Liver (tissue), 9 donors: ENCODE results near the gene STAG2. TPM values are rescaled to one million over a fixed set of nuclear protein-coding genes. Genes with fewer than 3 reads are reported as not detected.

Experiments used
- DNase-seq: peaks from one replicate; pipeline ENCODE4 v3.0.0-alpha.2; 2017; ENCODE audit warnings: low spot score
- H3K27ac ChIP-seq, 2 donors: one replicate each; pipeline ENCODE4 v1.7.0; 2013; ENCODE audit warnings: inconsistent platforms in 2 of 2, low read length in 2 of 2, control low read depth in 1 of 2, low read depth in 1 of 2, mild to moderate bottlenecking in 1 of 2
- H3K27me3 ChIP-seq, 4 donors: one replicate each; pipeline versions ENCODE4 v1.6.1 to v1.7.0; 2013; ENCODE audit warnings: low read length in 3 of 4, inconsistent platforms in 1 of 4, mild to moderate bottlenecking in 1 of 4, moderate library complexity in 1 of 4; ENCODE audit not compliant: control insufficient read depth in 4 of 4, insufficient read depth in 4 of 4
- H3K36me3 ChIP-seq, 4 donors: one replicate each; pipeline versions ENCODE4 v1.6.1 to v1.7.0; 2013; ENCODE audit warnings: low read length in 3 of 4, mild to moderate bottlenecking in 3 of 4, low read depth in 1 of 4, moderate library complexity in 1 of 4; ENCODE audit not compliant: control insufficient read depth in 4 of 4, insufficient read depth in 3 of 4
- H3K4me1 ChIP-seq, 4 donors: one replicate each; pipeline versions ENCODE4 v1.6.1 to v1.7.0; 2013; ENCODE audit warnings: low read length in 3 of 4, mild to moderate bottlenecking in 3 of 4, moderate library complexity in 1 of 4; ENCODE audit not compliant: control insufficient read depth in 4 of 4, insufficient read depth in 4 of 4
- H3K4me3 ChIP-seq, 3 donors: one replicate each; pipeline versions ENCODE4 v1.6.1 to v1.7.0; 2013; ENCODE audit warnings: low read length in 3 of 3, control low read depth in 1 of 3, low read depth in 1 of 3, mild to moderate bottlenecking in 1 of 3
- H3K9ac ChIP-seq, 2 donors: one replicate each; pipeline ENCODE4 v1.7.0; 2013; ENCODE audit warnings: low read length in 2 of 2, mild to moderate bottlenecking in 2 of 2, moderate library complexity in 2 of 2, control low read depth in 1 of 2, low read depth in 1 of 2
- H3K9me3 ChIP-seq, 4 donors: one replicate each; pipeline versions ENCODE4 v1.6.1 to v1.7.0; 2013; ENCODE audit warnings: low read length in 3 of 4; ENCODE audit not compliant: control insufficient read depth in 4 of 4
- ATF3 ChIP-seq: IDR thresholded peaks from 2 replicates; pipeline ENCODE4 v1.6.1; 2016; ENCODE audit warnings: antibody characterized with exemption
- CTCF ChIP-seq: fragments of 150-350 bp; IDR thresholded peaks from 2 replicates; pipeline ENCODE4 v1.5.1; 2017; ENCODE audit warnings: improper control_type of control experiment, low read depth, low read length; ENCODE audit not compliant: missing input control
- EGR1 ChIP-seq, 2 donors: IDR thresholded peaks; 2 replicates each; pipeline ENCODE4 v1.6.1; 2016 to 2018; ENCODE audit warnings: antibody characterized with exemption in 2 of 2, low read depth in 2 of 2
- FOXA1 ChIP-seq: IDR thresholded peaks from 2 replicates; pipeline ENCODE4 v1.6.1; 2016; ENCODE audit warnings: antibody characterized with exemption
- FOXA2 ChIP-seq: IDR thresholded peaks from 2 replicates; pipeline ENCODE4 v1.6.1; 2016; ENCODE audit warnings: antibody characterized with exemption
- GABPA ChIP-seq, 2 donors: IDR thresholded peaks in 1 of 2; conservative IDR thresholded peaks in 1 of 2; 2 replicates each; pipeline ENCODE4 v1.6.1; 2016; ENCODE audit warnings: antibody characterized with exemption in 2 of 2, mild to moderate bottlenecking in 1 of 2, moderate library complexity in 1 of 2
- HNF4A ChIP-seq, 2 donors: conservative IDR thresholded peaks; 2 replicates each; pipeline ENCODE4 v1.6.1; 2016; ENCODE audit warnings: antibody characterized with exemption in 2 of 2, mild to moderate bottlenecking in 2 of 2
- HNF4G ChIP-seq: IDR thresholded peaks from 2 replicates; pipeline ENCODE4 v1.6.1; 2016; ENCODE audit warnings: antibody characterized with exemption
- JUND ChIP-seq, 2 donors: IDR thresholded peaks; 2 replicates each; pipeline ENCODE4 v1.6.1; 2016; ENCODE audit warnings: antibody characterized with exemption in 2 of 2
- MAX ChIP-seq: IDR thresholded peaks from 2 replicates; pipeline ENCODE4 v1.6.1; 2016; ENCODE audit warnings: antibody characterized with exemption
- NR2F2 ChIP-seq: IDR thresholded peaks from 2 replicates; pipeline ENCODE4 v1.6.1; 2016; ENCODE audit warnings: antibody characterized with exemption
- RAD21 ChIP-seq, 2 donors: IDR thresholded peaks; 2 replicates each; pipeline ENCODE4 v1.6.1; 2016; ENCODE audit warnings: antibody characterized with exemption in 2 of 2, mild to moderate bottlenecking in 2 of 2
- REST ChIP-seq: IDR thresholded peaks from 2 replicates; pipeline ENCODE4 v1.6.1; 2016; ENCODE audit warnings: antibody characterized with exemption, mild to moderate bottlenecking
- RXRA ChIP-seq, 2 donors: IDR thresholded peaks; 2 replicates each; pipeline ENCODE4 v1.6.1; 2017 to 2018; ENCODE audit warnings: antibody characterized with exemption in 2 of 2, mild to moderate bottlenecking in 1 of 2
- SP1 ChIP-seq: IDR thresholded peaks from 2 replicates; pipeline ENCODE4 v1.6.1; 2018; ENCODE audit warnings: antibody characterized with exemption, mild to moderate bottlenecking
- TAF1 ChIP-seq: conservative IDR thresholded peaks from 2 replicates; pipeline ENCODE4 v1.6.1; 2016; ENCODE audit warnings: antibody characterized with exemption, mild to moderate bottlenecking
- YY1 ChIP-seq: IDR thresholded peaks from 2 replicates; pipeline ENCODE4 v1.6.1; 2016; ENCODE audit warnings: antibody characterized with exemption, mild to moderate bottlenecking
- ZBTB33 ChIP-seq: IDR thresholded peaks from 2 replicates; pipeline ENCODE4 v1.6.1; 2016; ENCODE audit warnings: antibody characterized with exemption
- polyA plus RNA-seq, 2 donors: library from polyadenylated mRNA; stranded (reverse) in 1 of 2; unstranded in 1 of 2; fragments of 200-250 nt in 1 of 2; fragments of >200 nt in 1 of 2; fragmentation: Nextera tagmentation in 1 of 2; extraction: Ambion mirVana in 1 of 2; gene quantifications; one replicate each; pipeline versions ENCODE4 v1.2.1 to v1.2.3, GENCODE V29; 2013 to 2015
- total RNA-seq, 2 donors: library from RNA; depleted of rRNA; stranded (reverse); fragments of >200 nt; gene quantifications; one replicate each; pipeline ENCODE4 v1.2.3, GENCODE V29; 2014
- donor health status: healthy.
- donor health status: healthy.
- donor health status: healthy.
- donor health status: healthy.
- donor health status: healthy.

Gene STAG2
- total and polyA plus RNA-seq, 4 donors: 9.7 to 71.0 (median 23.9) TPM

GRCh38 chrX:124001581-124001980, 40.1 kb downstream of the STAG2 start (continued):
- TF ChIP-seq REST (no peak), RXRA (IDR thresholded peaks at IDR 0.05) (no peak), ATF3 (no peak), GABPA (IDR thresholded peaks at IDR 0.05 in 1 of 2, conservative IDR thresholded peaks at IDR 0.05 in 1 of 2) (no peak), SP1 (no peak)

- no peaks in the 10 kb centered on the region for H3K27me3 ChIP-seq
- H3K36me3 ChIP-seq: no peaks in the 10 kb centered on the region
- no peak for TF ChIP-seq TAF1
- TF ChIP-seq MAX: no peak
- TF ChIP-seq ATF3: no peak
- TF ChIP-seq ZBTB33: no peak
- no peak for TF ChIP-seq FOXA2
- no peak for TF ChIP-seq FOXA1
- no peak for TF ChIP-seq RAD21 (IDR thresholded peaks at IDR 0.05)
- no peak for TF ChIP-seq HNF4G
- TF ChIP-seq JUND (IDR thresholded peaks at IDR 0.05): no peak
- no peak for TF ChIP-seq REST
- TF ChIP-seq RXRA (IDR thresholded peaks at IDR 0.05): no peak
- no peak for TF ChIP-seq NR2F2
- TF ChIP-seq GABPA (IDR thresholded peaks at IDR 0.05 in 1 of 2, conservative IDR thresholded peaks at IDR 0.05 in 1 of 2): no peak
- no peak for TF ChIP-seq HNF4A (conservative IDR thresholded peaks at IDR 0.05)
- no peak for TF ChIP-seq YY1
- TF ChIP-seq EGR1 (IDR thresholded peaks at IDR 0.05; ENCODE audit: low read depth in 2 of 2): no peak
- TF ChIP-seq SP1: no peak
- TF ChIP-seq CTCF: no peak
- H3K4me1 ChIP-seq: peaks cover 0 to 1% (median 0%) of the 10 kb centered on the region in 4 donors
- H3K9me3 ChIP-seq: no peaks in the 10 kb centered on the region
- no peak overlapping the region for H3K9ac ChIP-seq
- H3K27ac ChIP-seq: no peak overlapping the region
- no peak overlapping the region for H3K4me3 ChIP-seq
- DNase-seq: no peak
Measured at GRCh38 chrX:124005228-124005627, 43.7 kb downstream of the STAG2 start.
